Lower leg skin (tissue), 3 donors: ENCODE measurements around the gene JAG2.

Experiments used
- POLR2A ChIP-seq, 2 donors: fragments of 450-650 bp; IDR thresholded peaks; one replicate each; pipeline ENCODE4 v1.6.1; 2016 to 2017; ENCODE audit warnings: antibody characterized with exemption in 2 of 2, mild to moderate bottlenecking in 1 of 2, moderate library complexity in 1 of 2
- TF ChIP-seq, protein P1 (sequence below), 3 donors: fragments of 450-650 bp; IDR thresholded peaks; one replicate each; pipeline ENCODE4 v1.5.1; 2016; ENCODE audit warnings: antibody characterized with exemption in 3 of 3, mild to moderate bottlenecking in 3 of 3, moderate library complexity in 2 of 3

DNA sequence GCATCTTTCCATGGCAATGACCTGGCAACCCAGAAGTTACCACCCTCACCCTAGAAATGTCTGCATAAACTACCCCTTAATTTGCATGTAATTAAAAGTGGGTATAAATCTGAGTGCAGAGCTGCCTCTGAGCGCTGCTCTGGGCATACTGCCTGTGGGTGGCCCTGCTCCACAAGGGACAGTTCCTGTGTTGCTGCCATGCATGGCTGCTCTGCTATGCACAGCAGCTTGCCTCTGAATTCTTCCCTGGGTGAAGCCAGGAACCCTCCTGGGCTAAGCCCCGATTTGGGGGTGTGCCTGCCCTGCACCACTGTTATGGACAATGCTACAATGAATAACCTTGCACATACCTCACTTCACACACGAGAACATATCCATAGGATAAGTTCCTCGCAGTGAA lies 67.7 kb downstream of the JAG2 start:
- TF ChIP-seq, protein P1, sequence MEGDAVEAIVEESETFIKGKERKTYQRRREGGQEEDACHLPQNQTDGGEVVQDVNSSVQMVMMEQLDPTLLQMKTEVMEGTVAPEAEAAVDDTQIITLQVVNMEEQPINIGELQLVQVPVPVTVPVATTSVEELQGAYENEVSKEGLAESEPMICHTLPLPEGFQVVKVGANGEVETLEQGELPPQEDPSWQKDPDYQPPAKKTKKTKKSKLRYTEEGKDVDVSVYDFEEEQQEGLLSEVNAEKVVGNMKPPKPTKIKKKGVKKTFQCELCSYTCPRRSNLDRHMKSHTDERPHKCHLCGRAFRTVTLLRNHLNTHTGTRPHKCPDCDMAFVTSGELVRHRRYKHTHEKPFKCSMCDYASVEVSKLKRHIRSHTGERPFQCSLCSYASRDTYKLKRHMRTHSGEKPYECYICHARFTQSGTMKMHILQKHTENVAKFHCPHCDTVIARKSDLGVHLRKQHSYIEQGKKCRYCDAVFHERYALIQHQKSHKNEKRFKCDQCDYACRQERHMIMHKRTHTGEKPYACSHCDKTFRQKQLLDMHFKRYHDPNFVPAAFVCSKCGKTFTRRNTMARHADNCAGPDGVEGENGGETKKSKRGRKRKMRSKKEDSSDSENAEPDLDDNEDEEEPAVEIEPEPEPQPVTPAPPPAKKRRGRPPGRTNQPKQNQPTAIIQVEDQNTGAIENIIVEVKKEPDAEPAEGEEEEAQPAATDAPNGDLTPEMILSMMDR (IDR thresholded peaks at IDR 0.05), result no peak
- no peak for TF ChIP-seq POLR2A (IDR thresholded peaks at IDR 0.05)
